ENCODE measurements around the gene RGS6. TPM values are rescaled to one million over a fixed set of nuclear protein-coding genes. Genes with fewer than 3 reads are reported as not detected.

RGS6 gene
- total RNA-seq, 1 donor from 2014 or later: not detected

- no peak for DNase-seq (ENCODE audit: low read depth)
- Histone ChIP-seq H3K27me3 (ENCODE audit: control insufficient read depth, insufficient read depth, low read length) (no peaks in the 10 kb centered on the region), H3K36me3 (ENCODE audit: control insufficient read depth, insufficient read depth, low read length) (no peaks in the 10 kb centered on the region), H3K4me3 (ENCODE audit: low read depth, low read length) (no peak overlapping the region)
- TF ChIP-seq CTCF (IDR thresholded peaks at IDR 0.05; ENCODE audit: insufficient read depth, low read length, poor library complexity, severe bottlenecking): no peak
These were observed 64.4 kb downstream of the RGS6 start for GRCh38 chr14:71996610-71997009.

- DNase-seq (ENCODE audit: low read depth): no peak
- no peaks in the 10 kb centered on the region for H3K27me3 ChIP-seq (ENCODE audit: control insufficient read depth, insufficient read depth, low read length)
- H3K36me3 ChIP-seq (ENCODE audit: control insufficient read depth, insufficient read depth, low read length): no peaks in the 10 kb centered on the region
- no peak for TF ChIP-seq CTCF (IDR thresholded peaks at IDR 0.05; ENCODE audit: insufficient read depth, low read length, poor library complexity, severe bottlenecking)
- H3K4me3 ChIP-seq (ENCODE audit: low read depth, low read length): no peak overlapping the region
These were observed 68.7 kb downstream of the RGS6 start for GRCh38 chr14:72000907-72001306.

- DNase-seq (ENCODE audit: low read depth): no peak
- no peak for TF ChIP-seq CTCF (IDR thresholded peaks at IDR 0.05; ENCODE audit: insufficient read depth, low read length, poor library complexity, severe bottlenecking)
- no peaks in the 10 kb centered on the region for H3K27me3 ChIP-seq (ENCODE audit: control insufficient read depth, insufficient read depth, low read length)
- no peaks in the 10 kb centered on the region for H3K36me3 ChIP-seq (ENCODE audit: control insufficient read depth, insufficient read depth, low read length)
- H3K4me3 ChIP-seq (ENCODE audit: low read depth, low read length): no peak overlapping the region
These were observed 70.5 kb downstream of the RGS6 start for GRCh38 chr14:72002731-72003130.

- H3K36me3 ChIP-seq (ENCODE audit: control insufficient read depth, insufficient read depth, low read length): no peaks in the 10 kb centered on the region
- DNase-seq (ENCODE audit: low read depth): no peak
- no peaks in the 10 kb centered on the region for H3K27me3 ChIP-seq (ENCODE audit: control insufficient read depth, insufficient read depth, low read length)
- TF ChIP-seq CTCF (IDR thresholded peaks at IDR 0.05; ENCODE audit: insufficient read depth, low read length, poor library complexity, severe bottlenecking): no peak
- no peak overlapping the region for H3K4me3 ChIP-seq (ENCODE audit: low read depth, low read length)
These were observed 76.4 kb downstream of the RGS6 start for GRCh38 chr14:72008666-72009065.

- DNase-seq (ENCODE audit: low read depth): no peak
- Histone ChIP-seq H3K4me3 (ENCODE audit: low read depth, low read length) (no peak overlapping the region), H3K36me3 (ENCODE audit: control insufficient read depth, insufficient read depth, low read length) (no peaks in the 10 kb centered on the region), H3K27me3 (ENCODE audit: control insufficient read depth, insufficient read depth, low read length) (no peaks in the 10 kb centered on the region)
- TF ChIP-seq CTCF (IDR thresholded peaks at IDR 0.05; ENCODE audit: insufficient read depth, low read length, poor library complexity, severe bottlenecking): no peak
These were observed 78.2 kb downstream of the RGS6 start for GRCh38 chr14:72010474-72010873.

- no peaks in the 10 kb centered on the region for H3K27me3 ChIP-seq (ENCODE audit: control insufficient read depth, insufficient read depth, low read length)
- no peak for DNase-seq (ENCODE audit: low read depth)
- TF ChIP-seq CTCF (IDR thresholded peaks at IDR 0.05; ENCODE audit: insufficient read depth, low read length, poor library complexity, severe bottlenecking): no peak
- H3K4me3 ChIP-seq (ENCODE audit: low read depth, low read length): no peak overlapping the region
- H3K36me3 ChIP-seq (ENCODE audit: control insufficient read depth, insufficient read depth, low read length): no peaks in the 10 kb centered on the region
These were observed 81.6 kb downstream of the RGS6 start for GRCh38 chr14:72013721-72014345.
